ENCODE measurements around the gene WDR43.

The WDR43 gene

DNA sequence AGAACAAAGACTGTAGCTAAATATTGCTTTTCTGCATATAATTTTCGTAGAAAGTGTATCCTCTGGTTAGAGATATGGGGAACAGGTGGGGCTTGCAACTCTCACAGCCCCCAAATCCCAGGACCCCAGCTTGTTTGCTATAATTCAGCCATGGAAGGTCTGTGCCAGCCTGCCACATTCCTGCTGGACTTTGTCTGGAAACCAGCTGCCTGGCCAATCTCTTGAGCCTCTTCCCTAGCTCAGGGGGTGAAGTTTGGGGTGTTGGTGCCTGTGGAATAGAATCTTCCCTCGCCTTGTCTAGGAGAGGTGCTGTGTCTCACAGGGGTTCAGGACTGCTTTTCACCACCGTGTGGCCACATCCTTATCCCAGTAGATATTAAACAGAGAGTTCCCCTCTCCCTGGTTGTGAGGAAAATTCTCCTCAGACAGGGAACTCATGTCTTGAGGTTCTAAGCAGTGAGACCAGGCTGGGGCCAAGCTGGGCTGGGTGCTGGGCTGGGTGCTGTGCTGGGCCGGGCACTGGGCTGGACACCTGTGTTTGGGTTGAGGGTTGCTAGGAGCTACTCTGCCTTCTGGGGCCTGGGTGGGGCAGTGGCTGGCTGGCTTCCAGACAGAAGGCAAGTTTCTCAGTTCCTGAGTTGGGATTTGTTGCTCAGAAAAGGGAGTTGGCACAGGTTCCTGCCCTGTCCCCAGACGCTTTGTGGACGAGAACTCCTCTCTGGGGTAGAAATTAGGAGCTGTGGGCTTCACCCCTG lies 98.9 kb downstream of the WDR43 start:
- DNase-seq (ENCODE audit: low read depth in 1 of 2, low spot score in 1 of 2) = no peak

GRCh38 chr2:28994074-28994473 lies 99.6 kb downstream of the WDR43 start:
- no peak for DNase-seq (ENCODE audit: low read depth in 1 of 2, low spot score in 1 of 2)

DNA sequence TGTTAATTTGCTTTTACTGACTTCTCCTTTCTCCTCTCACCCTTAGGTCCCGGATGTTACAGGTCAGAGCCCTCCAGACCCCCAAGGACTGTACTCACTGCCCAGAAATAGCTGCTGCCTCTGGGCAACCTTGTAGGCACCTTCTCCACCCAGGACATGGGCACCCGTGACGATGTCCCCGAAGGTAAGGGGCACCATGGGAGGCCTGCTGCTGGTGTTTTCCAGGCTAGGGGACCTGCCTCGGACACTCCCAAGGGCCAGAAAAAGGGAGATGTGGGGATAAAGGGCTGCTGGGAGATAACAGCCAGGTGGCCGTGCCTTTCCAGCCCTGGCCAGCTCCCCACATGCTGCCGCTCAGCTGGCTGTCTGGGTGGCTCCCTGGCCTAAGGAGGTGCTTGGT lies 100.2 kb downstream of the WDR43 start:
- no peak for DNase-seq (ENCODE audit: low read depth in 1 of 2, low spot score in 1 of 2)

GRCh38 chr2:28995765-28996750 lies 101.6 kb downstream of the WDR43 start:
- DNase-seq (ENCODE audit: low read depth in 1 of 2, low spot score in 1 of 2) = no peak

DNA sequence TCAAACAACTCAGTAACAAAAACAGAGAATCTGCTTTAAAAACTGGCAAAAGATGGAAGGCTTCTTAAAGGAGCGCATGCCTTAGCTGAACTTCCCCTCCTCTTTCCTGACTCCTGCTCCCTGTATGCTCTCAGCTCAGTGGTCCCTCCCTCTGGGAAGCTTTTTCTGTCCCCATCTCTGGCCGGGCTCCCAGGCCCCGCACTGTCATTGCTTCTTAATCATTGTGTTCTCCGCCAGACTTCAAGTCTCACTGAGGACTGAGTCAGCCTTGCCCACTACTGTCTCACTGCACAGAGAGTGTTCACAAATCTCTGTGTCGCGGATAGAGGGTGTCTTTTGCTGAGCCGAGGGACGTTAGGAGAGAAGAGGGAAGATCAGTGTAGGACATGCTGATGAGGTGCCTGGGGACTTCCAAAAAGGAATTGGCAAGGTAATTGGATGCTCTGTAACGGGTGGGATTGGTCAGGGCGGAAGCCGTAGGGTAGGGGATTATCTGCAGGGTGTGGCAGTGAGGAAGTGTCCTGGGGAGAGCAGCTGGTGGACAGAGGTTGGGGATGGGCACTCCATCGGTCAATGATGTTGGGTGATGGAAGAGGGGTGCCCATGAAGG lies 102.9 kb downstream of the WDR43 start:
- DNase-seq (ENCODE audit: low read depth in 1 of 2, low spot score in 1 of 2) = no peak

Measured in activated CD4-positive, alpha-beta T cell treated with anti-CD3 and anti-CD28 coated beads, Interleukin-2, amount 50 U/mL, for 24 hours (primary cell).